Upper lobe of left lung (tissue), 4 donors: ENCODE results near the gene SLC26A1.

ENCODE experiments used
- CTCF ChIP-seq, 6 experiments: fragments of 450-650 bp in 4 of 6; fragments of 200-600 bp in 2 of 6; sonication (generic) in 2 of 6; IDR thresholded peaks; one replicate each; pipeline ENCODE4 v1.5.1; 2016 to 2019; ENCODE audit warnings: antibody characterized with exemption in 6 of 6
- POLR2A ChIP-seq, 4 donors: fragments of 450-650 bp; IDR thresholded peaks; one replicate each; pipeline ENCODE4 v1.5.1; 2016 to 2017; ENCODE audit warnings: antibody characterized with exemption in 4 of 4, mild to moderate bottlenecking in 2 of 4
- POLR2AphosphoS5 ChIP-seq, 2 donors: sonication (generic); formaldehyde crosslinking; IDR thresholded peaks; one replicate each; pipeline ENCODE4 v1.5.1; 2017; ENCODE audit warnings: antibody characterized with exemption in 2 of 2

GRCh38 chr4:1039493-1040343 is 46.5 kb upstream of the SLC26A1 start:
- TF ChIP-seq CTCF (IDR thresholded peaks at IDR 0.05) (no peak), POLR2AphosphoS5 (IDR thresholded peaks at IDR 0.05) (no peak), POLR2A (IDR thresholded peaks at IDR 0.05) (no peak)
